Central memory CD8-positive, alpha-beta T cell (primary cell): ENCODE results near the gene CCAR1.
"Not testable (repeated sequence)": the region's sequence is repeated elsewhere in the genome, so short reads cannot be mapped to it uniquely, and the experiment has no call there.

ENCODE experiments used
- ATAC-seq: fragments of 150-1000 bp; cut with Tn5 transposase; replicated peaks from 2 replicates; pipeline ENCODE4 v1.10.0; 2022; ENCODE audit warnings: mild to moderate bottlenecking, moderate FRiP score, moderate number of reproducible peaks; ENCODE audit not compliant: poor library complexity, severe bottlenecking; ENCODE audit errors: extremely low read depth
- DNase-seq, 2 donors: peaks; one replicate each; pipeline ENCODE4 v3.0.0; 2021; ENCODE audit warnings: low spot score in 2 of 2
- H3K27ac Mint-ChIP-seq: one replicate; pipeline ENCODE4 v1.8.0; 2022; ENCODE audit warnings: low read depth, mild to moderate bottlenecking, moderate library complexity, mixed read lengths
- H3K27me3 Mint-ChIP-seq: one replicate; pipeline ENCODE4 v1.8.0; 2022; ENCODE audit warnings: mixed read lengths
- H3K36me3 Mint-ChIP-seq: one replicate; pipeline ENCODE4 v1.8.0; 2022; ENCODE audit warnings: mild to moderate bottlenecking, moderate library complexity, mixed read lengths; ENCODE audit not compliant: insufficient read depth
- H3K4me1 Mint-ChIP-seq: one replicate; pipeline ENCODE4 v1.8.0; 2022; ENCODE audit warnings: mixed read lengths
- H3K4me3 Mint-ChIP-seq: one replicate; pipeline ENCODE4 v1.8.0; 2022; ENCODE audit warnings: mild to moderate bottlenecking, moderate library complexity, mixed read lengths
- H3K9me3 Mint-ChIP-seq: one replicate; pipeline ENCODE4 v1.8.0; 2022; ENCODE audit warnings: mixed read lengths

The CCAR1 gene, protein sequence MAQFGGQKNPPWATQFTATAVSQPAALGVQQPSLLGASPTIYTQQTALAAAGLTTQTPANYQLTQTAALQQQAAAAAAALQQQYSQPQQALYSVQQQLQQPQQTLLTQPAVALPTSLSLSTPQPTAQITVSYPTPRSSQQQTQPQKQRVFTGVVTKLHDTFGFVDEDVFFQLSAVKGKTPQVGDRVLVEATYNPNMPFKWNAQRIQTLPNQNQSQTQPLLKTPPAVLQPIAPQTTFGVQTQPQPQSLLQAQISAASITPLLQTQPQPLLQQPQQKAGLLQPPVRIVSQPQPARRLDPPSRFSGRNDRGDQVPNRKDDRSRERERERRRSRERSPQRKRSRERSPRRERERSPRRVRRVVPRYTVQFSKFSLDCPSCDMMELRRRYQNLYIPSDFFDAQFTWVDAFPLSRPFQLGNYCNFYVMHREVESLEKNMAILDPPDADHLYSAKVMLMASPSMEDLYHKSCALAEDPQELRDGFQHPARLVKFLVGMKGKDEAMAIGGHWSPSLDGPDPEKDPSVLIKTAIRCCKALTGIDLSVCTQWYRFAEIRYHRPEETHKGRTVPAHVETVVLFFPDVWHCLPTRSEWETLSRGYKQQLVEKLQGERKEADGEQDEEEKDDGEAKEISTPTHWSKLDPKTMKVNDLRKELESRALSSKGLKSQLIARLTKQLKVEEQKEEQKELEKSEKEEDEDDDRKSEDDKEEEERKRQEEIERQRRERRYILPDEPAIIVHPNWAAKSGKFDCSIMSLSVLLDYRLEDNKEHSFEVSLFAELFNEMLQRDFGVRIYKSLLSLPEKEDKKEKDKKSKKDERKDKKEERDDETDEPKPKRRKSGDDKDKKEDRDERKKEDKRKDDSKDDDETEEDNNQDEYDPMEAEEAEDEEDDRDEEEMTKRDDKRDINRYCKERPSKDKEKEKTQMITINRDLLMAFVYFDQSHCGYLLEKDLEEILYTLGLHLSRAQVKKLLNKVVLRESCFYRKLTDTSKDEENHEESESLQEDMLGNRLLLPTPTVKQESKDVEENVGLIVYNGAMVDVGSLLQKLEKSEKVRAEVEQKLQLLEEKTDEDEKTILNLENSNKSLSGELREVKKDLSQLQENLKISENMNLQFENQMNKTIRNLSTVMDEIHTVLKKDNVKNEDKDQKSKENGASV

DNA sequence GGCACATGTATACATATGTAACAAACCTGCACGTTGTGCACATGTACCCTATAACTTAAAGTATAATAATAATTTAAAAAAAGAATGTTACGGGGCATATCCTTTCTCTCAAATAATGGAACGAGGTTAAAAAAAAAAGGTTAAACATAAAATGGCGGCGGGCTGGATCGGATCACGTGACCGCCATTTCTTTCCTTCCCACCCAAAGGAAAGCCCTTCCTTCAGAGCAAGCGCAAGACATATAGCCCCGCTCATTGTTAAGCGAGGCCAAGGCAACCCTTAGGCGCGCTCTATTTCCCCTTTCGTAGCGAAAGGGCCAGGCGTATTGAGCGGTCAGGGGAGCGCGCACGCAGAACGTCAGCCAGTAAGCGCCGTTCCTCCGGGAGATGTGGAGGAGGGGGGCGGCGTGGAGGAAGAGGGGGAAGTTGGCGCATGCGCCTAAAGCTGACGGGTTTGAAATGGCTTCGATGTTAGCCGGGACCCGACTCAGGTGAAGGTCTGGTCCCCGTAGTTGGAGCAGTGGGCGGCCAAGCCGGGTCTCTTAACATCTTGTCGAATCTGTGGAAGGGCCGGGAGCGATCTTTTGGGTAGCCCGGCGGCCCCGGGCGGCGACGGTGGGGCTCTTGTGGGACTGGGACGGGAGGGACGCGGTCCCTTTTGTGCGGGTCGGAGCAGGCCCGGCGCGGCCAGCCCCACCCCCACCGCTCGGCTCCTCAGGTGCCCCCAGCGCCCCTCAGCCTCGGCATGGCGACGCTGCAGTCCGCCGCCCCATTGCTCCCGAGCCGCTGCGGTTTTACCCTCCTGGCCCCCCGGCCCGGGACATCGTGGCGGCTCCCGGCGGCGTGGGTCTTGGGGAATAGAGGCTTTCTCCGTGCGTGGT lies at the start of gene CCAR1:
CCAR1 (plus strand) TSS at position 447 of the 880 bp plus-strand sequence. CDS start 1,266 bp downstream, outside the sequence.
- Mint-ChIP-seq H3K27me3 (no peaks in the 10 kb centered on the region), H3K36me3 (peaks cover 35% of the 10 kb centered on the region), H3K9me3 (no peaks in the 10 kb centered on the region), H3K27ac (peak within 1 kb of the TSS; percentile 97), H3K4me3 (peak within 1 kb of the TSS; percentile 91), H3K4me1 (peaks cover 20% of the 10 kb centered on the region)
- ATAC-seq (peak; percentile 99), DNase-seq (peak; percentile 92 to 94)

DNA sequence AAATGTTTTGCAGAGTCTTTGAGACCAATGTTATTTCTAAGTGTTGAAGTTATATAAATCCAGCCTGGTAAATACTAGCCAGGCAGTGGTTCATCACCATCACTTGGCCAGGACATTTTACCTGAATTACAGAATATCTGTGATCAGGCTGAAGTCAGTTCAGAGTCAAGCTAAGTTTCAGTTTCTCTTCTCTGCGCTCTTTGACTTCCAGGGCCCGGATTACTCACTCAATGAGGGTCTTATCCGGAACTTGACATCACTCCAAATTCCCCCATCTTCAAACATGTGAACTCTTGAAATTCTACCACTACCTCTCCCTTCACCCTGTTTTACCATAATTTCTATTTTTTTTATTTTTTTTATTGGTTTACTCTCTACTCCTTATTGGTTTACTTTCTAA lies 36.6 kb upstream of the CCAR1 start:
- no peaks in the 10 kb centered on the region for H3K4me1 Mint-ChIP-seq
- DNase-seq (no peak), ATAC-seq (peak; percentile 73)
- H3K27me3 Mint-ChIP-seq, result no peaks in the 10 kb centered on the region
- H3K36me3 Mint-ChIP-seq, result peaks cover 12% of the 10 kb centered on the region
- H3K4me3 Mint-ChIP-seq, result peak overlapping the region; percentile 72
- H3K9me3 Mint-ChIP-seq, result no peaks in the 10 kb centered on the region
- H3K27ac Mint-ChIP-seq, result peak overlapping the region; percentile 96

DNA sequence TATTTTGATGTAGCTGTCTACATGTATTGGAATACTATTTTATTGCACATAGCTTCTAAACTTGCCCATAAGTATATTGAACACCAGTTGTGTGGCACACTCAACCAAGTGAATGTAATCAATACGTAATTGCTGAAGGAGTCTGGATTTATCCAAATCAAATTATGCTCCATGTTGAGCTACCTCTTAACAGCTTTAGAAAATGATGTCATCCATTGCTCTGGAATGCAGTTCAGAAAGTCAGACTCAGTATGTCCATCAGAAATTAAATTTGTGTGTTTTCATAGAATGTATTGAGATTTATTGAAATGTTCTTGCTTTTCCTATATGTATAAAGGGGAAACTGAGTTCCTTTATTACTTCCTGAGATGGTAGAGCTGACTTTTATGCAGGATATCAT lies 25.0 kb upstream of the CCAR1 start:
- Mint-ChIP-seq H3K4me1 (no peaks in the 10 kb centered on the region), H3K27ac (no peak overlapping the region), H3K36me3 (peaks cover 3% of the 10 kb centered on the region), H3K9me3 (no peaks in the 10 kb centered on the region), H3K4me3 (no peak overlapping the region), H3K27me3 (no peaks in the 10 kb centered on the region)
- ATAC-seq (no peak), DNase-seq (no peak)

DNA sequence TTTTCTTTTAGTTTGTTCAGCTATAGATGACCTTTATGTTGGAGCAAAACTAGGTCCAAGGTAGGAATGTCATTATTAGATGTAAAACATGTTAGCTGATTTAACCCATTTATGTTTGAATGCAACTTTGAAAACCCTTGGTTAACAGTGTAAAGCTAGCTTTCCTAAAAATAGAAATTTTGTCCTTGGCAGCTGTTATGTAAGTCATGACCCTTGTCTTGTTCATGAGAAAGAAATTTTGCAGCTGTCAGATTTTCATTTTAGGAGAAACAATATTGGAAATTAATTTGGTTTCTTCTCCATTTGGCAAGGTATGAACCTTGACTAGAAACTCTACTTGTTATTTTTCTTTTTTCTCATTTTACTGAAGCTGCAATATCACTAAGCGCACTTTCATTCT lies 23.9 kb upstream of the CCAR1 start:
- no peak for ATAC-seq
- Mint-ChIP-seq H3K27me3 (no peaks in the 10 kb centered on the region), H3K4me1 (no peaks in the 10 kb centered on the region), H3K27ac (no peak overlapping the region), H3K36me3 (no peaks in the 10 kb centered on the region), H3K4me3 (no peak overlapping the region), H3K9me3 (no peaks in the 10 kb centered on the region)
- no peak for DNase-seq

DNA sequence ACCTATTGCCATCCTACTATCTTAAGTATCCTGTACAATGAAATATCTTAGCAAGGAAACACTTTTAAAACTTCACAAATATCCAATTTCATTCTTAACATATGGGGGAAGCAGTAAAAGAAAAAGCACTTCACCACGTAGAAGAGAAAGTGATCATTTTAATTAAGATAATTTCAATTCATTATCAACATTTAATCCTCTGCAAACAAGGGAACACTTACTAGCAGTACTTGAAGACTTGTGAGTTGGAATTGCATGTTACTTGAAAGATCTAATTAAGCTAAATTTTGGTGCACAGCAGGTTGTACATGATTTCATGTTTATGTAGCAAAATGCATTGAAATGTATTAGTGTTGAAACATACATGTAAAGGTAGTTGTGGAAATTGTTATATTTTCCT lies 20.8 kb upstream of the CCAR1 start:
- Mint-ChIP-seq H3K4me3 (no peak overlapping the region), H3K4me1 (no peaks in the 10 kb centered on the region), H3K27me3 (no peaks in the 10 kb centered on the region), H3K27ac (no peak overlapping the region), H3K36me3 (no peaks in the 10 kb centered on the region), H3K9me3 (no peaks in the 10 kb centered on the region)
- DNase-seq (no peak), ATAC-seq (no peak)

DNA sequence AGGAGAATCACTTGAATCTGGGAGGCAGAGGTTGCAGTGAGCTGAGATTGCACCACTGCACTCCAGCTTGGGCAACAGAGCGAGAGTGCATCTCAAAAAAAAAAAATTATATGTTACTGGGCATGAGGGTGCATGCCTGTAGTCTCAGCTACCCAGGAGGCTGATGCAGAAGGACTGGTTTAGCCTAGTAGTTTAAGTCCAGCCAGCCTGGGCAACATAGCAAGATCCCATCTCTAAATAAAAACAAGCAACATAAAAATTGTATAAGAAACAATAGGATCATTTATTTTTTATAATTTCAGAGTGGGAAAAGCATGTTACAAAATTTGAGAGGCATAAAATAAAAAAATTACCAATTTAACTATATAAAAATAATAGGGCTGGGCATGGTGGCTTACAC lies 15.5 kb upstream of the CCAR1 start:
- H3K27ac Mint-ChIP-seq, result no peak overlapping the region
- no peak overlapping the region for H3K4me3 Mint-ChIP-seq
- H3K36me3 Mint-ChIP-seq, result no peaks in the 10 kb centered on the region
- no peak for ATAC-seq
- H3K4me1 Mint-ChIP-seq, result no peaks in the 10 kb centered on the region
- H3K27me3 Mint-ChIP-seq, result no peaks in the 10 kb centered on the region
- H3K9me3 Mint-ChIP-seq, result no peaks in the 10 kb centered on the region
- no peak for DNase-seq

DNA sequence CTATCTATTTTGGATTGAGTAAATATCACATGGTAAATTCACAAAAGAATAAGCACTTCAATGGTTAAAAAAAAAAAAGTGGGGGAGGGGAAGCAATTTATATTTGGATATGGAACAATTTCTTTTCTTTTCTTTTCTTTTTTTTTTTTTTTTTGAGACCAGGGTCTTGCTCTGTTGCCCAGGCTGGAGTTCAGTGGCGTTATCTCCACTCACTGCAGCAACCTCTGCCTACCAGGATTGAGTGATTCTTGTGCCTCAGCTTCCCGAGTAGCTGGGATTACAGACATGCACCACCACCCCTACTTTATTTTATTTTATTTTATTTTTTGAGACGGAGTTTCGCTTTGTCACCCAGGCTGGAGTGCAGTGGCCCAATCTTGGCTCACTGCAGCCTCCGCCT lies 12.1 kb upstream of the CCAR1 start:
- not testable (repeated sequence) for H3K9me3 Mint-ChIP-seq, H3K4me3 Mint-ChIP-seq, H3K4me1 Mint-ChIP-seq, H3K27me3 Mint-ChIP-seq, H3K27ac Mint-ChIP-seq, DNase-seq, H3K36me3 Mint-ChIP-seq, ATAC-seq

DNA sequence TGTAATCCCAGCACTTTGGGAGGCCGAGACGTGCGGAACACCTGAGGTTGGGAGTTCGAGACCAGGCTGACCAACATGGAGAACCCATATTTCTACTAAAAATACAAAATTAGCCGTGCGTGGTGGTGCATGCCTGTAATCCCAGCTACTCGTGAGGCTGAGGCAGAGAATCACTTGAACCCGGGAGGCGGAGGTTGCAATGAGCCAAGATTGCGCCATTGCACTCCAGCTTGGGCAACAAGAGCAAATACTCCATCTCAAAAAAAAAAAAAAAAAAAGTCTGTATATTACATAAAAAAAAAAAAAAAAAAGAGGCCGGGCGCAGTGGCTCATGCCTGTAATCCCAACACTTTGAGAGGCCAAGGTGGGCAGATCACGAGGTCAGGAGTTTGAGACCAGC lies 8.0 kb upstream of the CCAR1 start:
- not testable (repeated sequence) for H3K27ac Mint-ChIP-seq, H3K27me3 Mint-ChIP-seq, H3K36me3 Mint-ChIP-seq, H3K4me1 Mint-ChIP-seq, ATAC-seq, H3K9me3 Mint-ChIP-seq, H3K4me3 Mint-ChIP-seq, DNase-seq

DNA sequence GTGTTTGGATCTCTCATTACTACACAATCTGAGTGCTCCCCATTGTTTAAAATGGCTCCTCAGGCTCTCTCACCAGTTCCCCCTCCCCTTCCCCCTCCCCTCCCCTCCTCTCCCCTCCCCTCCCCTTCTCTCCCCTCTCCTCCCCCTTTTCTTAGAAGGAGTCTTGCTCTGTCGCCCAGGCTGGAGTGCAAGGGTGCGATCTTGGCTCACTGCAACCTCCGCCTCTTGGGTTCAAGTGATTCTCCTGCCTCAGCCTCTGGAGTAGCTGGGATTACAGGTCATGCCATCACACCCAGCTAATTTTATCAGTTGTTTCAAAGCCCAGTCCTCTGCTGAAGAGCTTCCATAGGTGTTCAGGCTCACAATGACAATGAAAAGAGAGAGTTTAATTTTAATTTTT lies 3.6 kb upstream of the CCAR1 start:
- no peak for ATAC-seq
- DNase-seq, result no peak
- Mint-ChIP-seq H3K27me3 (no peaks in the 10 kb centered on the region), H3K27ac (no peak overlapping the region), H3K4me1 (peaks cover 12% of the 10 kb centered on the region), H3K9me3 (no peaks in the 10 kb centered on the region), H3K4me3 (no peak overlapping the region), H3K36me3 (peaks cover 11% of the 10 kb centered on the region)

DNA sequence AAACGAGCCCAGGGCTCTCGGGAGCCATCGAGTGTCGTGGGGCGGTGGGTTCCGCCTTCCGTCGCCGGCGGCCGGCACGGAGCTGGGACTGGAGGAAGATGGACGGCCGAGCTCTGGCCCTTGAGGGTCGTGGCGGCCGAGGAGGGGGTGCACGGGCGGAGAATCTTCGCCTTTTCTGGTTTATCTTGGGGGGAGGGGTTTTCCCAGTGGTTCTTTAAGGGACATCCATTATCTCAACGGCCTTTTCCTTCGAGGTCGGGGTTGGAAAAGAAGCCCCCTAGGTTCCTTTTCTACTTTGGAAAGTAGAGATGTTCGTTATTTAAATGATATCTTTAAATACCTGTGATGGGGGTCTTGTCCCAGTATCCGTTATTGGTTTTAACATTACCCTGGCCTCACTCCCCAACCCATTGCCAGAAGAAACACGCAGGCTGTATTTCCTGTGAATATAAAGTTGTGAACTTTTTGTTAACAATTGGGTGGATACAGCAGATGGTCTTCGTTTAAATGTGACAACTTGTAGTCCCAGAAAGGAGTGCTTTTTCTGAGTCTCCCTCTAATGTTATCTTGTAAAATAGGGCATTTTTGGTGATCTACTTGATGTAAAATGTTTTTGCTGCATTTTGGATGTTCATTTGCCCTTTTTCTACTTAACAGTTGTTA lies 765 bp downstream of the CCAR1 start:
- Mint-ChIP-seq H3K4me1 (peaks cover 20% of the 10 kb centered on the region), H3K4me3 (peak overlapping the region; percentile 91), H3K27me3 (no peaks in the 10 kb centered on the region), H3K9me3 (no peaks in the 10 kb centered on the region), H3K27ac (peak overlapping the region; percentile 97), H3K36me3 (peaks cover 42% of the 10 kb centered on the region)
- DNase-seq, result no peak
- no peak for ATAC-seq

DNA sequence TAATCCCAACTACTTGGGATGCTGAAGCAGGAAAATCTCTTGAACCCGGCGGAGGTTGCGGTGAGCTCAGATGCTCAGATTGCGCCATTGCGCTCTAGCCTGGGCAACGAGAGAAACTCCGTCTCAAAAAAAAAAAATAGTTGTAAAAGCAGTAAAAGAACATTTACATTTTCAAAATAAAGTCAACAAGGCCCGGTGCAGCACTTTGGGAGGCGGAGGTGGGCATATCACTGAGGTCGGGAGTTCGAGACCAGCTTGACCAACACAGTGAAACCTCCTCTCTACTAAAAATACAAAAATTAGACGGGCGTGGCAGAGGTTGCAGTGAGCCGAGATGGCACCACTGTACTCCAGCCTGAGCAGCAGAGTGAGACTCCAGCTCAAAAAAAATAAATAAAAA lies 4.0 kb downstream of the CCAR1 start:
- Mint-ChIP-seq H3K4me1 (peaks cover 32% of the 10 kb centered on the region), H3K9me3 (no peaks in the 10 kb centered on the region), H3K4me3 (no peak overlapping the region), H3K36me3 (peaks cover 63% of the 10 kb centered on the region), H3K27ac (no peak overlapping the region), H3K27me3 (no peaks in the 10 kb centered on the region)
- ATAC-seq, result no peak
- DNase-seq, result no peak
